ENCODE results near the gene KRT83. TPM values are rescaled to one million over a fixed set of nuclear protein-coding genes. Genes with fewer than 3 reads are reported as not detected.

Gene KRT83
- total RNA-seq, 4 donors from 2014 or later: not detected

DNA sequence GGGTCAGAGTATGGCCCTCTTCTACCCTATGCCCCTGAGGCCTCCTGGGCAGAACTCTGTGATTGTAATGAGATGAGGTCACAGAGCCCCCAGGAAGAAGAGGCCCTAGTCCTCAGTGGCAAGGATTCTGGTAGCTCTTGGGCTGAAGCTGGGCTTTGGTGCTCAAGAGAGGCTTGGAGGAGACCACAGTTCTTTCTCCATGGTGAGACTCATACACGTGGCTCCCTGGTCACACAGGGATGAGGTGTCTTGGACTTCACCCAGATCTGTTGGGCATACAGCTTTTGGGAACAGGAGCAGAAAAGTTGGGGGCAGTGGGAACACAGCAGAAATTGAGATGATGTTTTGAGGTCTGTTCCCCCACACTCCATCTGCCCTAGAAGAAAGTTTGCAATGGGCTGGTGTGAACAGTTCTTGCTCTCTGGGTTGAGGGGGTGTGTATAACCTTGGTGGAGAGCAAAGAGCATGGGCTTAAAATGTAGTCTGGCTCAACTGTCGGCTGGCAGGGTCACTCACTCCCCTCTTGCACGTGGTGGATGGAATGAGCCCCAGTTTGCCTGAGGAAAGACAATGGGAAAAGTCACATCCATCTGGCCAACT lies 46.6 kb downstream of the KRT83 start, which contains the start of gene KRT86:
TSS of gene KRT86 (plus strand) at position 125 of the 600 bp plus-strand sequence. CDS start 27,272 bp downstream, outside the sequence.
- peaks cover 3 to 13% (median 11%) of the 10 kb centered on the region in 3 donors for H3K4me1 ChIP-seq
- no peaks in the 10 kb centered on the region for H3K9me3 ChIP-seq
- H3K27me3 ChIP-seq: peaks cover 0 to 35% (median 0%) of the 10 kb centered on the region in 4 donors
- WGBS, 2 donors: 70 to 77% methylated on average over 2 to 3 of the region's 3 CpGs
- H3K36me3 ChIP-seq: no peaks in the 10 kb centered on the region
- no peak for DNase-seq
- no peak within 1 kb of the TSS for H3K4me3 ChIP-seq
- no peak within 1 kb of the TSS for H3K27ac ChIP-seq
- TF ChIP-seq POLR2A (IDR thresholded peaks at IDR 0.05): no peak
- TF ChIP-seq, protein P1, sequence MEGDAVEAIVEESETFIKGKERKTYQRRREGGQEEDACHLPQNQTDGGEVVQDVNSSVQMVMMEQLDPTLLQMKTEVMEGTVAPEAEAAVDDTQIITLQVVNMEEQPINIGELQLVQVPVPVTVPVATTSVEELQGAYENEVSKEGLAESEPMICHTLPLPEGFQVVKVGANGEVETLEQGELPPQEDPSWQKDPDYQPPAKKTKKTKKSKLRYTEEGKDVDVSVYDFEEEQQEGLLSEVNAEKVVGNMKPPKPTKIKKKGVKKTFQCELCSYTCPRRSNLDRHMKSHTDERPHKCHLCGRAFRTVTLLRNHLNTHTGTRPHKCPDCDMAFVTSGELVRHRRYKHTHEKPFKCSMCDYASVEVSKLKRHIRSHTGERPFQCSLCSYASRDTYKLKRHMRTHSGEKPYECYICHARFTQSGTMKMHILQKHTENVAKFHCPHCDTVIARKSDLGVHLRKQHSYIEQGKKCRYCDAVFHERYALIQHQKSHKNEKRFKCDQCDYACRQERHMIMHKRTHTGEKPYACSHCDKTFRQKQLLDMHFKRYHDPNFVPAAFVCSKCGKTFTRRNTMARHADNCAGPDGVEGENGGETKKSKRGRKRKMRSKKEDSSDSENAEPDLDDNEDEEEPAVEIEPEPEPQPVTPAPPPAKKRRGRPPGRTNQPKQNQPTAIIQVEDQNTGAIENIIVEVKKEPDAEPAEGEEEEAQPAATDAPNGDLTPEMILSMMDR (IDR thresholded peaks at IDR 0.05): no peak
- intact Hi-C loops (cut with DNase I): loop anchor here (5.0 kb wide), 1 partner anchor 107 kb away; no protein-coding TSS in a partner anchor

DNA sequence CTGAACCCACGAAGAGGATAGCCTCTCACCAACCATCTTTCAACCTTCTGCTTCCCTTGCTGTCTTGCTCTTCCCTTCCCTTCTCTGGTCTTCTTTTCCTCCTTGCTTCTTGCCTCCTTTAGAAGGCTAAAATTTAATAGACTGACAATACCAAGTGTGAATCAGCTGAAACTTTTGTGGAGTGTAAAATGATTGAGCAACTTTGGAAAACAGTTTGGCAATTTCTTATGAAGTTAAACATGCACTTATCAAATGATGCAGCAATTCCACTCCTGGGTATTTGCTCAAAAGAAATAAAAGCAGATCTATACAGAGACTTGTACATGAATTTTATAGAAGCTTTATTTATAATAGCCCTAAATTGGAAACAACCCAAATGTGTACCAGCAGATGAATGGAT lies 50.0 kb downstream of the KRT83 start:
- no peak for DNase-seq
- TF ChIP-seq, protein P1 (IDR thresholded peaks at IDR 0.05): no peak
- TF ChIP-seq POLR2A (IDR thresholded peaks at IDR 0.05): no peak
- no peaks in the 10 kb centered on the region for H3K36me3 ChIP-seq
- no peaks in the 10 kb centered on the region for H3K4me1 ChIP-seq
- intact Hi-C loops (cut with DNase I): no loop called here
- H3K27me3 ChIP-seq: peaks cover 0 to 24% (median 0%) of the 10 kb centered on the region in 4 donors
- H3K4me3 ChIP-seq: no peak overlapping the region
- H3K27ac ChIP-seq: no peak overlapping the region
- H3K9me3 ChIP-seq: no peaks in the 10 kb centered on the region
- WGBS, 2 donors: 50 to 81% methylated on average over 1 of the region's 1 CpG

DNA sequence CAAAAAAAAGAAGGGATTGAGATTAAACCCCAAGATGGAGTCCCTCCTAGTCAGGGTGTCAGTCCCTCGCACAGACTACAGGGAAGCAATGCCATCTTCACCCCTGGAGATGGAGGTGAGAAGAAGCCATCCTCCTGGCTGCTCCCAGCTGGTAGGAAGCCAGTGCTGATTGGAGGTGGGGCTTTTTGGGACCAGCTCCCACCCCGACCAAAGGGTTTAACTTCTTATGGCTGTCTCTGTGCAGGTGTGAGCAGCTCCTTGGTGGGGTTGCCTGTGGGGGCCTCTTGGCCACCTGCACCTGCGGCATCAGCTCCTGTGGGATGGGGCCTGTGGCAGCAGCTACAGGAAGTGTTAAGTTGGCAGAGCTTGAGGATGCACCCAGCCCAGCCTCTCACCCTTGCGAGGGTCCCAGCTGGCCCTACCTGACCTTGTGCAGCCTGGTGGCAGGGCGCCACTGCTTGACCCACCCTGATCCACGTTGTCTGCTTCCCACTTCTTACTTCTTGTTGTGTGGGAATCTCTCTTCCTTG lies 50.6 kb downstream of the KRT83 start:
- Histone ChIP-seq H3K4me3 (no peak overlapping the region), H3K36me3 (no peaks in the 10 kb centered on the region), H3K27me3 (peaks cover 0 to 24% (median 0%) of the 10 kb centered on the region in 4 donors), H3K9me3 (no peaks in the 10 kb centered on the region), H3K4me1 (no peaks in the 10 kb centered on the region), H3K27ac (no peak overlapping the region)
- no peak for DNase-seq
- intact Hi-C loops (cut with DNase I): no loop called here
- TF ChIP-seq, protein P1 (IDR thresholded peaks at IDR 0.05): no peak
- TF ChIP-seq POLR2A (IDR thresholded peaks at IDR 0.05): no peak
- 59 to 89% methylated on average over 3 to 5 of the region's 6 CpGs for WGBS, 2 donors

DNA sequence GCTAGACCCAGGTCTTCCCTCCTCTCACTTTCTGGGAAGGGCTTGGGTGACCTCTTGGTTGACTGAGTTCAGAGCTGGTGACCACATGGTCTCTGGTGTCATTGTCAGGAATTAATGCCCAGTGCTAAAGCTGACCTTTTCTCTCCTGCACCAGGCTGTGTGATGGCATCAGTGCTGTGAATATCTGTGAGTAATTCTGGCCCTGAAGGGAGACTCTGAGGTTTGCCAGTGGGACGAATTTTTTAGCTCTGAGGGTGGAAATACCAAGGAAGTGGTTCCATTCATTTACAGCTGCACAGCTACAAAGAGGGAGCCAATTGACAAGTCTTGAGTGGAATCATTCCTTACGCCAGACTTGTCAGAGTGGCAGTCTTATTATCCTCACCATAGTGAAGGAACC lies 53.0 kb downstream of the KRT83 start:
- intact Hi-C loops (cut with DNase I): no loop called here
- no peak overlapping the region for H3K4me3 ChIP-seq
- no peaks in the 10 kb centered on the region for H3K9me3 ChIP-seq
- 62 to 68% methylated on average over 2 of the region's 2 CpGs for WGBS, 2 donors
- DNase-seq: no peak
- peaks cover 0 to 15% (median 0%) of the 10 kb centered on the region in 4 donors for H3K27me3 ChIP-seq
- no peaks in the 10 kb centered on the region for H3K36me3 ChIP-seq
- TF ChIP-seq, protein P1 (IDR thresholded peaks at IDR 0.05): no peak
- no peak for TF ChIP-seq POLR2A (IDR thresholded peaks at IDR 0.05)
- no peak overlapping the region for H3K27ac ChIP-seq
- H3K4me1 ChIP-seq: no peaks in the 10 kb centered on the region

DNA sequence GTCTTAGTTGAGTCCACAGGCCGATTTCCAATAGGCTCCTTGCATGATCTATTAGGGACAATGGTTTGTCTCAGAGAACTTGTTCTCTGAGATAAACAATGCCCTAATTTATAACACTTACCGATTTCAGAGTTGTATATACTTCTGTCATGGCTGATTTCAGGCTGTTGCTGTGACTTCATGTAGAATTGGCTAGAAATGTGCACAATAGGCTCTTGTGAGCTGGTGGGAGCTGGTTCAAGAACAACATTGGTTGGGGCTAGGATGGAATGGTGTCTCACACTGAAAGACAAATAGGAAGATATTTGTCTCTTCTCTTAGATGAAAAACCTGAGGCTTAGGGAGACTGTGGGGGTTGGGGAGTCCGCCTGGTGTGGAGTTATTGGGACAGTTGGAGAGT lies 53.5 kb downstream of the KRT83 start:
- no peak for TF ChIP-seq POLR2A (IDR thresholded peaks at IDR 0.05)
- TF ChIP-seq, protein P1 (IDR thresholded peaks at IDR 0.05): no peak
- WGBS, 2 donors: 65 to 85% methylated on average over 3 of the region's 3 CpGs
- no peak for DNase-seq
- intact Hi-C loops (cut with DNase I): no loop called here
- Histone ChIP-seq H3K27ac (no peak overlapping the region), H3K4me3 (no peak overlapping the region), H3K36me3 (no peaks in the 10 kb centered on the region), H3K4me1 (no peaks in the 10 kb centered on the region), H3K9me3 (no peaks in the 10 kb centered on the region), H3K27me3 (peaks cover 0 to 21% (median 0%) of the 10 kb centered on the region in 4 donors)
